Loucy (cell line): ENCODE data around the gene EXOC2.
A peak's percentile ranks its signal among the peaks of the same experiment; 100 is the strongest.

Source experiments
- EZH2phosphoT487 ChIP-seq: fragments of 200-600 bp; IDR thresholded peaks from 2 replicates; pipeline ENCODE4 v1.6.1; 2018; ENCODE audit warnings: antibody characterized with exemption, mild to moderate bottlenecking, moderate library complexity, borderline replicate concordance
- TF ChIP-seq, protein P1 (sequence below): fragments of 200-600 bp; sonication (generic); conservative IDR thresholded peaks from 2 replicates; pipeline ENCODE4 v1.5.1; 2014; ENCODE audit warnings: mild to moderate bottlenecking, antibody characterized with exemption, low read length

DNA sequence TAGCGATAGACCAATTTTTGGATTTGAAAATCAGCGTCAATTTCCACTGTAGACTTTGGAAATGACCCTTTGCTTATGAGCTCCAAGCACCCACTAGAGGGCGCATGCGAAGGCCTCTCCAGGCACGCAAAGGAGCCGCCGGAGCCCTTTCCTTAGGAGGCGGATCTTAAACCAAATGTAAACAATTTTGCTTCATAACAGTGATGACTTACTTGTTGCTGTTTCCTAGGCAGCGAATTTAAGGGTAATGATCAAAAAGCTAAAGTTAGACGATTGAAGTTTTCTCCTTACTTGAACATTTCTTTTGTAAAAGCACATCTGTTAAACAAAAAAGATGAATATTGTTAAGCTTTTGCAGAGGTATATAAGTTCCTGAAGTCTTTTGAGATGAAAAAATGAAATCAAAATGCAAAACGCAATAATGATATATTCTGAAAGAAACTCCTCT lies 29.2 kb upstream of the EXOC2 start:
- TF ChIP-seq, protein P1, sequence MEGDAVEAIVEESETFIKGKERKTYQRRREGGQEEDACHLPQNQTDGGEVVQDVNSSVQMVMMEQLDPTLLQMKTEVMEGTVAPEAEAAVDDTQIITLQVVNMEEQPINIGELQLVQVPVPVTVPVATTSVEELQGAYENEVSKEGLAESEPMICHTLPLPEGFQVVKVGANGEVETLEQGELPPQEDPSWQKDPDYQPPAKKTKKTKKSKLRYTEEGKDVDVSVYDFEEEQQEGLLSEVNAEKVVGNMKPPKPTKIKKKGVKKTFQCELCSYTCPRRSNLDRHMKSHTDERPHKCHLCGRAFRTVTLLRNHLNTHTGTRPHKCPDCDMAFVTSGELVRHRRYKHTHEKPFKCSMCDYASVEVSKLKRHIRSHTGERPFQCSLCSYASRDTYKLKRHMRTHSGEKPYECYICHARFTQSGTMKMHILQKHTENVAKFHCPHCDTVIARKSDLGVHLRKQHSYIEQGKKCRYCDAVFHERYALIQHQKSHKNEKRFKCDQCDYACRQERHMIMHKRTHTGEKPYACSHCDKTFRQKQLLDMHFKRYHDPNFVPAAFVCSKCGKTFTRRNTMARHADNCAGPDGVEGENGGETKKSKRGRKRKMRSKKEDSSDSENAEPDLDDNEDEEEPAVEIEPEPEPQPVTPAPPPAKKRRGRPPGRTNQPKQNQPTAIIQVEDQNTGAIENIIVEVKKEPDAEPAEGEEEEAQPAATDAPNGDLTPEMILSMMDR = peak; percentile 92
- no peak for TF ChIP-seq EZH2phosphoT487
